ENCODE data around the gene GNAS. TPM values are rescaled to one million over a fixed set of nuclear protein-coding genes. Genes with fewer than 3 reads are reported as not detected.

The GNAS gene
- total RNA-seq, 4 donors from 2014 or later = 484 to 621 (median 524) TPM

GRCh38 chr20:58911970-58912369, 59.5 kb downstream of the GNAS start:
- no peak overlapping the region for H3K4me3 ChIP-seq
- no peaks in the 10 kb centered on the region for H3K27me3 ChIP-seq
- H3K36me3 ChIP-seq = peaks cover 12 to 37% (median 20%) of the 10 kb centered on the region in 3 donors
- peaks cover 5 to 24% (median 18%) of the 10 kb centered on the region in 4 donors for H3K4me1 ChIP-seq
- no peak overlapping the region for H3K27ac ChIP-seq
- TF ChIP-seq EP300 (IDR thresholded peaks at IDR 0.05) = no peak
- WGBS, 2 donors = 60 to 67% methylated on average over 3 of the region's 3 CpGs
- no peak for DNase-seq (ENCODE audit: low spot score in 2 of 2)
- peaks cover 0 to 5% (median 0%) of the 10 kb centered on the region in 4 donors for H3K9me3 ChIP-seq

GRCh38 chr20:58913079-58913478, 60.6 kb downstream of the GNAS start:
- no peak overlapping the region for H3K4me3 ChIP-seq
- 73 to 80% methylated on average over 4 of the region's 4 CpGs for WGBS, 2 donors
- no peak overlapping the region for H3K27ac ChIP-seq
- H3K36me3 ChIP-seq = peaks cover 12 to 36% (median 20%) of the 10 kb centered on the region in 3 donors
- H3K9me3 ChIP-seq = peaks cover 0 to 5% (median 0%) of the 10 kb centered on the region in 4 donors
- TF ChIP-seq EP300 (IDR thresholded peaks at IDR 0.05) (no peak), CTCF (IDR thresholded peaks at IDR 0.05) (no peak), POLR2A (IDR thresholded peaks at IDR 0.05) (no peak)
- DNase-seq (ENCODE audit: low spot score in 2 of 2) = no peak
- H3K4me1 ChIP-seq = peaks cover 0 to 13% (median 10%) of the 10 kb centered on the region in 4 donors
- no peaks in the 10 kb centered on the region for H3K27me3 ChIP-seq

DNA sequence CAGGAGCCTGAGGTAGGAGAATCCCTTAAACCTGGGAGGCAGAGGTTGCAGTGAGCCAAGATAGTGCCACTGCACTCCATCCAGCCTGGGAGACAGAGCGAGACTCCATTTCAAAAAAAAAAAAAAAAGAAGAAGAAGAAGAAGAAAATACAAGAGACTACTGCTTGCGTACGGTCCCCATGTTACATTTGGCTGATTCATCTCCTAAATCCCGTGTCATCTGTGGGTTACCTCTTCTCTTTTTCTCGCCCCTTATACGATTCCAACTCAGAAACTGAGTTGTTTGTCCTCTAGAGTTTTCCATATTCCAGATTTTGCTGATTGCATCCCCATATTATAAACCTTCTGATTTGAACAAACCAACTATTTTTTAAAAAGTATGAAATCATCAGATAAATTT, 66.1 kb downstream of the GNAS start:
- Histone ChIP-seq H3K27me3 (no peaks in the 10 kb centered on the region), H3K27ac (no peak overlapping the region), H3K4me3 (no peak overlapping the region), H3K9me3 (peaks cover 0 to 5% (median 0%) of the 10 kb centered on the region in 4 donors), H3K36me3 (no peaks in the 10 kb centered on the region), H3K4me1 (no peaks in the 10 kb centered on the region)
- DNase-seq (ENCODE audit: low spot score in 2 of 2) = no peak
- 79 to 86% methylated on average over 6 of the region's 6 CpGs for WGBS, 2 donors
- TF ChIP-seq CTCF (IDR thresholded peaks at IDR 0.05) (no peak), POLR2A (IDR thresholded peaks at IDR 0.05) (no peak), EP300 (IDR thresholded peaks at IDR 0.05) (no peak)

GRCh38 chr20:58921564-58921963, 69.0 kb downstream of the GNAS start:
- Histone ChIP-seq H3K27me3 (no peaks in the 10 kb centered on the region), H3K9me3 (peaks cover 0 to under 1% (median 0%) of the 10 kb centered on the region in 4 donors), H3K27ac (no peak overlapping the region), H3K4me3 (no peak overlapping the region), H3K4me1 (no peaks in the 10 kb centered on the region), H3K36me3 (no peaks in the 10 kb centered on the region)
- WGBS, 2 donors = 66 to 71% methylated on average over 6 of the region's 6 CpGs
- TF ChIP-seq EP300 (IDR thresholded peaks at IDR 0.05) (no peak), POLR2A (IDR thresholded peaks at IDR 0.05) (no peak), CTCF (IDR thresholded peaks at IDR 0.05) (no peak)
- DNase-seq (ENCODE audit: low spot score in 2 of 2) = no peak

- no peaks in the 10 kb centered on the region for H3K36me3 ChIP-seq
- WGBS, 2 donors = 80 to 86% methylated on average over 1 of the region's 1 CpG
- no peaks in the 10 kb centered on the region for H3K27me3 ChIP-seq
- no peaks in the 10 kb centered on the region for H3K4me1 ChIP-seq
- no peak for TF ChIP-seq POLR2A (IDR thresholded peaks at IDR 0.05)
- no peak for TF ChIP-seq EP300 (IDR thresholded peaks at IDR 0.05)
- no peak for TF ChIP-seq CTCF (IDR thresholded peaks at IDR 0.05)
- no peak overlapping the region for H3K27ac ChIP-seq
- no peaks in the 10 kb centered on the region for H3K9me3 ChIP-seq
- no peak overlapping the region for H3K4me3 ChIP-seq
- DNase-seq (ENCODE audit: low spot score in 2 of 2) = no peak
Observed at GRCh38 chr20:58922036-58922435, 69.5 kb downstream of the GNAS start.
